B cell (primary cell): ENCODE results near the gene NPTN. TPM values are rescaled to one million over a fixed set of nuclear protein-coding genes. Genes with fewer than 3 reads are reported as not detected.

Experiments
- ATAC-seq: fragments of 200-7000 bp; cut with Tn5 transposase; one replicate; pipeline ENCODE4 v1.10.0; 2021; ENCODE audit warnings: low read depth, mild to moderate bottlenecking, moderate number of reproducible peaks, moderate library complexity
- CTCF ChIA-PET: fragments of 350-600 bp; sonication (Branson Sonifier 250); formaldehyde crosslinking; loops from one replicate; lab custom pipeline; 2021; ENCODE audit warnings: antibody characterized with exemption, inconsistent platforms; lab: Charles Lee
- POLR2A ChIA-PET: fragments of 350-600 bp; sonication (Branson Sonifier 250); formaldehyde crosslinking; loops from one replicate; lab custom pipeline; 2021; ENCODE audit warnings: antibody characterized with exemption; lab: Charles Lee
- DNase-seq: peaks from one replicate; pipeline ENCODE4 v3.0.0; 2013
- H2AFZ ChIP-seq: 2 replicates; pipeline ENCODE4 v1.6.1; 2012; ENCODE audit warnings: mild to moderate bottlenecking, low read depth, low read length; ENCODE audit not compliant: insufficient read depth, poor library complexity, severe bottlenecking
- H3K27ac ChIP-seq, 2 donors: 1 replicate in 1 of 2; 2 replicates in 1 of 2; pipeline ENCODE4 v1.5.1; 2012 to 2013; ENCODE audit warnings: low read length in 2 of 2, mild to moderate bottlenecking in 2 of 2, moderate library complexity in 1 of 2
- H3K27me3 ChIP-seq, 4 experiments: fragments of 200-600 bp in 1 of 4; sonication (generic) in 1 of 4; replicated peaks in 1 of 4; 1 replicate in 2 of 4; 2 replicates in 2 of 4; pipeline versions ENCODE4 v1.6.1 to v1.7.0; 2013 to 2016; ENCODE audit warnings: low read length in 3 of 4, mild to moderate bottlenecking in 2 of 4, mixed read lengths in 1 of 4, moderate library complexity in 1 of 4; ENCODE audit not compliant: insufficient read depth in 4 of 4, control insufficient read depth in 3 of 4; ENCODE audit errors: control extremely low read depth in 1 of 4
- H3K36me3 ChIP-seq, 2 experiments: replicated peaks in 1 of 2; 1 replicate in 1 of 2; 2 replicates in 1 of 2; pipeline versions ENCODE4 v1.6.1 to v1.7.1; 2013; ENCODE audit warnings: low read length in 1 of 2; ENCODE audit not compliant: insufficient read depth in 2 of 2, control insufficient read depth in 1 of 2; ENCODE audit errors: control extremely low read depth in 1 of 2, extremely low read depth in 1 of 2
- H3K4me1 ChIP-seq, 2 donors: fragments of 200-600 bp in 1 of 2; sonication (generic) in 1 of 2; 1 replicate in 1 of 2; 2 replicates in 1 of 2; pipeline versions ENCODE4 v1.5.1 to v1.6.1; 2013 to 2017; ENCODE audit warnings: low read length in 2 of 2; ENCODE audit not compliant: control insufficient read depth in 2 of 2, insufficient read depth in 2 of 2
- H3K4me2 ChIP-seq: replicated peaks from 2 replicates; pipeline ENCODE3; 2012; ENCODE audit warnings: mild to moderate bottlenecking, low read depth, low read length; ENCODE audit not compliant: poor library complexity, severe bottlenecking
- H3K4me3 ChIP-seq, 5 experiments: fragments of 200-600 bp in 1 of 5; sonication (generic) in 1 of 5; 1 replicate in 3 of 5; 2 replicates in 2 of 5; pipeline versions ENCODE4 v1.5.1 to v1.7.0; 2011 to 2016; ENCODE audit warnings: low read length in 4 of 5, mild to moderate bottlenecking in 4 of 5, low read depth in 2 of 5, control low read depth in 1 of 5, moderate library complexity in 1 of 5; ENCODE audit not compliant: insufficient read depth in 1 of 5; ENCODE audit errors: control extremely low read depth in 1 of 5, extremely low read depth in 1 of 5
- H3K79me2 ChIP-seq: fragments of 200-600 bp; sonication (generic); one replicate; pipeline ENCODE4 v1.6.0; 2016; ENCODE audit warnings: low read length; ENCODE audit not compliant: control insufficient read depth, insufficient read depth
- H3K9ac ChIP-seq: fragments of 200-600 bp; sonication (generic); 2 replicates; pipeline ENCODE4 v1.6.1; 2017; ENCODE audit warnings: mild to moderate bottlenecking, low read length, moderate library complexity
- H3K9me3 ChIP-seq, 3 donors: one replicate each; pipeline versions ENCODE4 v1.6.1 to v1.7.1; 2013; ENCODE audit warnings: low read length in 2 of 3; ENCODE audit not compliant: control insufficient read depth in 2 of 3, insufficient read depth in 1 of 3; ENCODE audit errors: control extremely low read depth in 1 of 3
- H4K20me1 ChIP-seq: 2 replicates; pipeline ENCODE4 v1.6.0; 2012; ENCODE audit warnings: mild to moderate bottlenecking, low read length; ENCODE audit not compliant: insufficient read depth, control insufficient read depth, poor library complexity, severe bottlenecking
- H3K27ac Mint-ChIP-seq: one replicate; pipeline ENCODE4 v1.8.0; 2021; ENCODE audit warnings: mixed read lengths
- H3K27me3 Mint-ChIP-seq: one replicate; pipeline ENCODE4 v1.8.0; 2021; ENCODE audit warnings: mixed read lengths
- H3K4me1 Mint-ChIP-seq: one replicate; pipeline ENCODE4 v1.8.0; 2021; ENCODE audit warnings: mixed read lengths
- H3K4me3 Mint-ChIP-seq: one replicate; pipeline ENCODE4 v1.8.0; 2021; ENCODE audit warnings: mixed read lengths
- H3K9me3 Mint-ChIP-seq: one replicate; pipeline ENCODE4 v1.8.0; 2022; ENCODE audit warnings: mixed read lengths; ENCODE audit not compliant: insufficient read depth
- CTCF ChIP-seq: fragments of 200-600 bp; IDR thresholded peaks from one replicate; pipeline ENCODE4 v1.8.0; 2022; ENCODE audit warnings: antibody characterized with exemption, mild to moderate bottlenecking
- EZH2 ChIP-seq: IDR thresholded peaks from 2 replicates; pipeline ENCODE4 v1.6.1; 2012; ENCODE audit warnings: borderline replicate concordance, low read depth, mild to moderate bottlenecking, moderate library complexity, low read length; ENCODE audit not compliant: insufficient read depth, poor library complexity, severe bottlenecking
- WGBS: methylation state at CpG from one replicate; pipeline ENCODE4 v1.1.5; 2013; ENCODE audit warnings: missing lambda C conversion rate; ENCODE audit not compliant: insufficient coverage; 5-methylcytosine and 5-hydroxymethylcytosine counted together
- intact Hi-C: fragments of 100-400 bp; cut with micrococcal nuclease; formaldehyde crosslinking; loops from one replicate; pipeline ENCODE4 v1.10.0; 2022
- polyA plus RNA-seq: library from polyadenylated mRNA; depleted of rRNA; stranded (reverse); fragments of >200 nt; gene quantifications from 2 replicates; pipeline ENCODE4 v1.2.3, GENCODE V29; 2012
- total RNA-seq, 2 donors: library from RNA; stranded (reverse); fragments of 120-200 nt in 1 of 2; gene quantifications; 1 replicate in 1 of 2; 2 replicates in 1 of 2; pipeline versions ENCODE4 v1.2.3 to v1.2.4, GENCODE V29; 2013 to 2022

Gene NPTN
- total and polyA plus RNA-seq, 2 donors (not counting 1 experiment from before 2014, with no cell fraction given), result 23.5 to 40.5 TPM

- H3K4me3 Mint-ChIP-seq, result no peak overlapping the region
- Histone ChIP-seq H4K20me1 (no peaks in the 10 kb centered on the region), H2AFZ (no peak overlapping the region), H3K9me3 (peaks cover 1 to 17% (median 3%) of the 10 kb centered on the region in 3 donors), H3K27ac (no peak overlapping the region), H3K36me3 (no peaks in the 10 kb centered on the region), H3K79me2 (no peaks in the 10 kb centered on the region), H3K4me2 (no peak overlapping the region), H3K4me3 (no peak overlapping the region), H3K9ac (no peak overlapping the region), H3K4me1 (no peaks in the 10 kb centered on the region), H3K27me3 (no peaks in the 10 kb centered on the region)
- DNase-seq (no peak), ATAC-seq (no peak)
- peaks cover 23% of the 10 kb centered on the region for H3K27me3 Mint-ChIP-seq
- TF ChIP-seq CTCF (no peak), EZH2 (no peak)
- no peaks in the 10 kb centered on the region for H3K4me1 Mint-ChIP-seq
- intact Hi-C loops, result no loop called here
- POLR2A ChIA-PET, result no interaction called here
- H3K27ac Mint-ChIP-seq, result no peak overlapping the region
- H3K9me3 Mint-ChIP-seq, result peaks cover 3% of the 10 kb centered on the region
- CTCF ChIA-PET, result no interaction called here
Measured at GRCh38 chr15:73660455-73660854, 27.3 kb upstream of the NPTN start.

- TF ChIP-seq EZH2 (no peak), CTCF (no peak)
- ATAC-seq (no peak), DNase-seq (no peak)
- no peaks in the 10 kb centered on the region for H3K4me1 ChIP-seq
- H3K9ac ChIP-seq, result no peak overlapping the region
- no peaks in the 10 kb centered on the region for H4K20me1 ChIP-seq
- H3K9me3 Mint-ChIP-seq, result peaks cover 3% of the 10 kb centered on the region
- no peaks in the 10 kb centered on the region for H3K4me1 Mint-ChIP-seq
- H3K27ac Mint-ChIP-seq, result no peak overlapping the region
- H3K27me3 Mint-ChIP-seq, result peaks cover 23% of the 10 kb centered on the region
- no peaks in the 10 kb centered on the region for H3K36me3 ChIP-seq
- H3K4me2 ChIP-seq, result no peak overlapping the region
- POLR2A ChIA-PET, result no interaction called here
- CTCF ChIA-PET, result no interaction called here
- no peak overlapping the region for H3K27ac ChIP-seq
- no CpG with 5 or more reads among the region's 1 CpG for WGBS
- H3K9me3 ChIP-seq, result peaks cover 1 to 13% (median 3%) of the 10 kb centered on the region in 3 donors
- intact Hi-C loops, result no loop called here
- H3K4me3 ChIP-seq, result no peak overlapping the region
- no peak overlapping the region for H2AFZ ChIP-seq
- H3K27me3 ChIP-seq, result no peaks in the 10 kb centered on the region
- no peak overlapping the region for H3K4me3 Mint-ChIP-seq
- H3K79me2 ChIP-seq, result no peaks in the 10 kb centered on the region
Measured at GRCh38 chr15:73658645-73659044, 25.5 kb upstream of the NPTN start.
